Lower lobe of right lung (tissue), 2 donors: ENCODE results near the gene TXNDC17. TPM values are rescaled to one million over a fixed set of nuclear protein-coding genes. Genes with fewer than 3 reads are reported as not detected.
"Not testable (repeated sequence)": the region's sequence is repeated elsewhere in the genome, so short reads cannot be mapped to it uniquely, and the experiment has no call there.

Experiments
- ATAC-seq, 2 donors: fragments of 200-7000 bp; cut with Tn5 transposase; one replicate each; pipeline ENCODE4 v1.9.1; 2020 to 2022; ENCODE audit warnings: mild to moderate bottlenecking in 2 of 2, moderate library complexity in 2 of 2
- DNase-seq: peaks from one replicate; pipeline ENCODE4 v3.0.0-alpha.2; 2020
- H3K27ac ChIP-seq: fragments of 200-600 bp; one replicate; pipeline ENCODE4 v1.8.0; 2022
- H3K27me3 ChIP-seq: fragments of 200-600 bp; one replicate; pipeline ENCODE4 v1.8.0; 2022; ENCODE audit warnings: low read depth
- H3K36me3 ChIP-seq: fragments of 200-600 bp; one replicate; pipeline ENCODE4 v1.8.0; 2022; ENCODE audit warnings: mild to moderate bottlenecking
- H3K4me1 ChIP-seq: fragments of 200-600 bp; one replicate; pipeline ENCODE4 v1.8.0; 2022
- H3K4me3 ChIP-seq: fragments of 200-600 bp; one replicate; pipeline ENCODE4 v1.8.0; 2022; ENCODE audit warnings: mild to moderate bottlenecking
- H3K9me3 ChIP-seq: fragments of 200-600 bp; one replicate; pipeline ENCODE4 v1.8.0; 2022
- intact Hi-C: fragments of 100-400 bp; cut with DNase I; formaldehyde crosslinking; loops from one replicate; pipeline ENCODE4 v1.11.0; 2022
- total RNA-seq: library from RNA; stranded (reverse); fragmentation: NEBNext Ultra II Directional; extraction: Animal tissue kit (Norgen Biotek cat#: 25700); gene quantifications from one replicate; pipeline ENCODE4 v1.2.1, GENCODE V29; 2021
- TF ChIP-seq, protein P1 (sequence below): fragments of 200-600 bp; IDR thresholded peaks from one replicate; pipeline ENCODE4 v1.8.0; 2022; ENCODE audit warnings: antibody characterized with exemption, mild to moderate bottlenecking
- donor health status: DM: no; HTN: yes; CAD: no; lungs with severe emphysema.

Gene TXNDC17
- total RNA-seq, 1 donor from 2014 or later: 50.4 TPM

DNA sequence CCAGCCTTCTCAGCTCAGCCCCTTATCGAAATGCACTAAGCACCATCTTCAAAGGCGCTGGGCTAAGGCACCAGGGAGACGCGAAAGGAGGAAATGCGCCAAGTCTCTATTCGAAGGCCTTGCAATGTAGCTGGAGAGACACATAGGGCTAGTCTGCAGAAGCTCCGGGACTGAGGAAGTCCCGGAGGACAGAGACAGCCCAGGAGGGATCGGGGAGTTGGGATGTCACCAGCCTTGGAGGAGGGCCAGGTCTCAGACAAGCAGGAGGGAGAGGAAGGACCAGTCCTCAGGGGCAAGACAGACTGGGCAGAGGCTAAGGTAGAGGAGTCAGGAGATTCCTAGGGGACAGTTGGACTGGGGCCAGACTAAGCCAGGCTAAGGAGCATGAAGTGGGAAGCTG is 19.2 kb downstream of the TXNDC17 start:
- peaks cover 17% of the 10 kb centered on the region for H3K27me3 ChIP-seq
- H3K36me3 ChIP-seq: no peaks in the 10 kb centered on the region
- ATAC-seq (peak; percentile 4 to 25), DNase-seq (no peak)
- no peak overlapping the region for H3K27ac ChIP-seq
- intact Hi-C loops: no loop called here
- no peak overlapping the region for H3K4me3 ChIP-seq
- TF ChIP-seq, protein P1, sequence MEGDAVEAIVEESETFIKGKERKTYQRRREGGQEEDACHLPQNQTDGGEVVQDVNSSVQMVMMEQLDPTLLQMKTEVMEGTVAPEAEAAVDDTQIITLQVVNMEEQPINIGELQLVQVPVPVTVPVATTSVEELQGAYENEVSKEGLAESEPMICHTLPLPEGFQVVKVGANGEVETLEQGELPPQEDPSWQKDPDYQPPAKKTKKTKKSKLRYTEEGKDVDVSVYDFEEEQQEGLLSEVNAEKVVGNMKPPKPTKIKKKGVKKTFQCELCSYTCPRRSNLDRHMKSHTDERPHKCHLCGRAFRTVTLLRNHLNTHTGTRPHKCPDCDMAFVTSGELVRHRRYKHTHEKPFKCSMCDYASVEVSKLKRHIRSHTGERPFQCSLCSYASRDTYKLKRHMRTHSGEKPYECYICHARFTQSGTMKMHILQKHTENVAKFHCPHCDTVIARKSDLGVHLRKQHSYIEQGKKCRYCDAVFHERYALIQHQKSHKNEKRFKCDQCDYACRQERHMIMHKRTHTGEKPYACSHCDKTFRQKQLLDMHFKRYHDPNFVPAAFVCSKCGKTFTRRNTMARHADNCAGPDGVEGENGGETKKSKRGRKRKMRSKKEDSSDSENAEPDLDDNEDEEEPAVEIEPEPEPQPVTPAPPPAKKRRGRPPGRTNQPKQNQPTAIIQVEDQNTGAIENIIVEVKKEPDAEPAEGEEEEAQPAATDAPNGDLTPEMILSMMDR: no peak
- H3K4me1 ChIP-seq: no peaks in the 10 kb centered on the region
- no peaks in the 10 kb centered on the region for H3K9me3 ChIP-seq

DNA sequence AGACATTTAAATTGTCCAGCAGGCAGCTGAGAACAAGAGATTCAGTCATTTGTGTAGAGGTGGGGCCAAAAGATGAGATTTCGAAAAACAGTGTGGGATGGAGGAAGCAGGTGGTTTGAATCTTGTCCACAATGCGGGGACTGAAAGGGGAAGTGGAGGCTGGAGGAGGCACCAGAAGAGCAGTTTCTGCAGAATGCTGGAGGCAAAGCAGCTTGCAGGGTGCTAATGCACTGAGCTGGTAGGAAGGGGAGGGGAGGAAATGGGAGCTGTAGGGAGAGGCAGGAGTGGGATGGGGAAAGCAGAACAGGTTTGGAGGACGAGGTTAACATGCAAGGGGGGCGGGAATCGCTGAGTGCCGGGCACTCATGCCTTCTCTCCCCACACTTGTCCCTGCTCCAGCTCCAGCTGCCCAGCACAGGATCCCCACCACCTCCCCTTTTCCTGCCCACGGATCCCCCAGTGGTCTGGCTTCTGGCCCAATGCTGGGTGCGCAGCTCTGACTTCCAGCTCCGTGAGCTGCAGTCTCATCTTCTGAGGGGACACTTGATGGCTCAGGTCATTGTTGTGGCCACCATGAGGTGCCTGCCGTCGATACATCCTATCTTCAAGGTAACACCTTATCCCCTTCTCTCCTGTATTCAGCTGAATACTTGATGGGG is 20.1 kb downstream of the TXNDC17 start:
- DNase-seq (no peak), ATAC-seq (peak; percentile 51 to 62)
- Histone ChIP-seq H3K36me3 (no peaks in the 10 kb centered on the region), H3K9me3 (no peaks in the 10 kb centered on the region), H3K27ac (no peak overlapping the region), H3K4me3 (no peak overlapping the region), H3K27me3 (peaks cover 14% of the 10 kb centered on the region), H3K4me1 (no peaks in the 10 kb centered on the region)
- intact Hi-C loops: no loop called here
- TF ChIP-seq, protein P1: no peak

DNA sequence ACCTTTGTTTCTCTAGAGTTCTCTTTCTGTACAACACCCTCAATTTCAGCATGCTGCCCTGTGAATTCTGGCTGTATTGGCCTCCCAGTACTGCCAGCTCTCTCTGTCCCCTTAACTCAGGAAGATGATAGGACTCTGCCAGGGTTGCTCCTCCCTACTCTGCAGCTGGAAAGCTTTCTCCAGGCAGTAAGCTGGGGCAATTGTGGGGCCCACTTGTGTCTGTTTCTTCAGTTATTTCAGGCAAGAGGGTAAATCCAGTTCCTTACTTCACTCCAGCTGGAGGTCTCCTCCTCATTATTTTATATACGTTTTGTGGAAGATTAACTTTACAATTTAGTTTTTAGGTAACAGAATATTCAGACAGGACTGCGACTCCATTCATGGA is 20.6 kb downstream of the TXNDC17 start:
- no peak overlapping the region for H3K4me3 ChIP-seq
- TF ChIP-seq, protein P1: no peak
- ATAC-seq: no peak
- intact Hi-C loops: no loop called here
- H3K27me3 ChIP-seq: peaks cover 14% of the 10 kb centered on the region
- no peak for DNase-seq
- no peaks in the 10 kb centered on the region for H3K4me1 ChIP-seq
- no peaks in the 10 kb centered on the region for H3K36me3 ChIP-seq
- no peaks in the 10 kb centered on the region for H3K9me3 ChIP-seq
- H3K27ac ChIP-seq: no peak overlapping the region

DNA sequence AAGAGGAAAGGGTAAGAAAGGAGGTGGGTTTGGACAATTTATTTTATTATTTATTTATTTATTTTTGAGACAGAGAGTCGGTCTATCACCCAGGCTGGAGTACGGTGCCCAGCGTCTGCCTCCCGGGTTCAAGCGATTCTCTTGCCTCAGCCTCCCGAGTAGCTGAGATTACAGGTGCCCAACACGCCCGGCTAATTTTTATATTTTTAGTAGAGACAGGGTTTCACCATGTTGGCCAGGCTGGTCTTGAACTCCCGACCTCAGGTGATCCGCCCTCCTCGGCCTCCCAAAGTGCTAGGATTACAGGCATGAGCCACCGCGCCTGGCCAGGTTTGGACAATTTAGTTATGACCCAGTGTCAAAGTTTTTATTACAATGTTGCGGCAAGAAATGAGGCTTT is 22.3 kb downstream of the TXNDC17 start:
- H3K36me3 ChIP-seq, H3K27ac ChIP-seq, H3K4me1 ChIP-seq, ATAC-seq, H3K27me3 ChIP-seq, H3K9me3 ChIP-seq, intact Hi-C loops, DNase-seq, H3K4me3 ChIP-seq: not testable (repeated sequence)

DNA sequence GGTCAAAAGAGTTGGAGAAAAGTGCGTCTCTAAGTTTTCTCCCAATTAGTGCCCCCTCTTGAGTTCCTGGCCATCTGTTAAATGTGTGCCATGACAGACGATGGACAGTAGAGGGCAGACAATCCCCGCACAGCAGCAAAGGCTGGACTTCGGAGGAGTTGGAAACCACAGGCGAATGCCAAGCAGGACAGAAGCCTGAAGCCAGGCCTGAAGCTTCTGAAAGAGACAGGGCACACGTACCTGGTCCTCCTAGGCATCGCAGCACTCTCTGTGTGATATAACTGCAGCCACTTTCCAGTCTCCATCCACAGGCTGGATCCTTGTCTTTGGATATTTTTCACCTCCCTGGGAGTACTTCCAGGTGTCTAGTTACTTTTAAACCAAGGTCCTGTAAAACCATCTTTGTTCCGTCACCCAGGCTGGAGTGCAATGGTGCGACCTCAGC is 25.2 kb downstream of the TXNDC17 start:
- TF ChIP-seq, protein P1: peak; percentile 89
- H3K27me3 ChIP-seq: peaks cover 13% of the 10 kb centered on the region
- ATAC-seq (peak; percentile 93 to 96), DNase-seq (peak; percentile 72)
- H3K9me3 ChIP-seq: no peaks in the 10 kb centered on the region
- H3K36me3 ChIP-seq: no peaks in the 10 kb centered on the region
- H3K4me3 ChIP-seq: no peak overlapping the region
- intact Hi-C loops: no loop called here
- no peak overlapping the region for H3K27ac ChIP-seq
- H3K4me1 ChIP-seq: no peaks in the 10 kb centered on the region

DNA sequence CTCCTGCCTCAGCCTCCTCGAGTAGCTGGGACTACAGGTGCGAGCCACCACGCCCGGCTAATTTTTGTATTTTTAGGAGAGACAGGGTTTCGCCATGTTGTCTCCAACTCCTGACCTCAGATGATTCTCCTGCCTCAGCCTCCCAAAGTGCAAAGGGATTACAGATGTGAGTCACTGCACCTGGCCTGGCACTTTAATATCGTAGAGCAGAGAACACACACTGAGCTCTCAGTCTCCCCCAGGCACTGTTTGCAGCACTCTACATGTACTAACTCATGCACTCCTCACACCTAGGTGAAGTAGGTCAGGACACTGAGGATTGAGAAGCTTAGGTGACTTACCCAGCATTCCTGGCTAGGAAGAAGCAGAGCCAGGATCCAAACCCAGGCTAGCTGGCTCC is 25.7 kb downstream of the TXNDC17 start:
- intact Hi-C loops: no loop called here
- no peaks in the 10 kb centered on the region for H3K9me3 ChIP-seq
- H3K27ac ChIP-seq: no peak overlapping the region
- H3K4me1 ChIP-seq: no peaks in the 10 kb centered on the region
- no peaks in the 10 kb centered on the region for H3K36me3 ChIP-seq
- TF ChIP-seq, protein P1: no peak
- peaks cover 13% of the 10 kb centered on the region for H3K27me3 ChIP-seq
- no peak overlapping the region for H3K4me3 ChIP-seq
- DNase-seq (no peak), ATAC-seq (no peak)
